IMR-90 (cell line): Measurements from ENCODE around the gene SLC30A1. TPM values are rescaled to one million over a fixed set of nuclear protein-coding genes. Genes with fewer than 3 reads are reported as not detected.

Source experiments
- ATAC-seq: fragments of 200-7000 bp; cut with Tn5 transposase; 2 replicates; pipeline ENCODE4 v1.9.1; 2020; ENCODE audit warnings: low read depth, mild to moderate bottlenecking, moderate library complexity
- BruUV-seq: library from RNA; stranded (reverse); fragments of 400-500 nt; replicated peaks from 2 replicates; lab custom pipeline; 2021; lab: Mats Ljungman, UMichigan
- CTCF ChIA-PET: fragments of 300-600 bp; formaldehyde crosslinking; extraction: SDS; loops from one replicate; lab custom pipeline; 2021; ENCODE audit warnings: antibody characterized with exemption; lab: Yijun Ruan, JAX
- POLR2A ChIA-PET: fragments of 300-600 bp; sonication (Branson Sonifier 250); formaldehyde crosslinking; loops from one replicate; lab custom pipeline; 2022; ENCODE audit warnings: antibody characterized with exemption; ENCODE audit not compliant: unreplicated experiment; lab: Charles Lee
- DNase-seq: peaks from one replicate; pipeline ENCODE4 v3.0.0; 2013
- H2AFZ ChIP-seq: replicated peaks from 2 replicates; pipeline ENCODE3; 2013; ENCODE audit warnings: low read length, mild to moderate bottlenecking; ENCODE audit not compliant: poor library complexity
- H2AK5ac ChIP-seq: 2 replicates; pipeline ENCODE4 v1.6.1; 2013; ENCODE audit warnings: low read depth, low read length, inconsistent platforms
- H2AK9ac ChIP-seq: replicated peaks from 2 replicates; pipeline ENCODE3; 2013; ENCODE audit warnings: mild to moderate bottlenecking, low read depth, low read length, moderate library complexity; ENCODE audit not compliant: poor library complexity
- H2BK120ac ChIP-seq: 2 replicates; pipeline ENCODE4 v1.6.1; 2013; ENCODE audit warnings: low read depth, low read length, inconsistent platforms
- H2BK15ac ChIP-seq: 3 replicates; pipeline ENCODE4 v1.6.1; 2013; ENCODE audit warnings: low read depth, low read length, inconsistent platforms
- H2BK20ac ChIP-seq: 2 replicates; pipeline ENCODE4 v1.6.1; 2013; ENCODE audit warnings: low read depth, mild to moderate bottlenecking, inconsistent platforms, low read length, moderate library complexity
- H2BK5ac ChIP-seq: 2 replicates; pipeline ENCODE4 v1.6.1; 2013; ENCODE audit warnings: mild to moderate bottlenecking, low read depth, low read length, inconsistent platforms; ENCODE audit not compliant: poor library complexity, severe bottlenecking
- H3K14ac ChIP-seq: replicated peaks from 2 replicates; pipeline ENCODE4 v1.6.1; 2013; ENCODE audit warnings: low read depth, low read length, inconsistent platforms
- H3K18ac ChIP-seq: 2 replicates; pipeline ENCODE4 v1.6.1; 2013; ENCODE audit warnings: low read depth, low read length, control low read depth
- H3K23ac ChIP-seq: 2 replicates; pipeline ENCODE4 v1.6.1; 2013; ENCODE audit warnings: low read depth, low read length, inconsistent platforms
- H3K27ac ChIP-seq: 2 replicates; pipeline ENCODE4 v1.5.1; 2013; ENCODE audit warnings: mild to moderate bottlenecking, control low read depth, low read length; ENCODE audit not compliant: insufficient read depth
- H3K27me3 ChIP-seq: 2 replicates; pipeline ENCODE4 v1.6.1; 2013; ENCODE audit warnings: low read length; ENCODE audit not compliant: control insufficient read depth, insufficient read depth
- H3K36me3 ChIP-seq: 2 replicates; pipeline ENCODE4 v1.6.1; 2013; ENCODE audit warnings: low read length, mixed read lengths; ENCODE audit not compliant: control insufficient read depth, insufficient read depth
- H3K4ac ChIP-seq: 2 replicates; pipeline ENCODE4 v1.6.1; 2013; ENCODE audit warnings: low read depth, low read length, inconsistent platforms
- H3K4me1 ChIP-seq: 2 replicates; pipeline ENCODE4 v1.6.1; 2013; ENCODE audit warnings: low read length, mixed read lengths; ENCODE audit not compliant: control insufficient read depth, insufficient read depth
- H3K4me2 ChIP-seq: 2 replicates; pipeline ENCODE4 v1.6.1; 2013; ENCODE audit warnings: low read depth, mild to moderate bottlenecking, control low read depth, low read length, moderate library complexity
- H3K4me3 ChIP-seq: 2 replicates; pipeline ENCODE4 v1.5.1; 2013; ENCODE audit warnings: low read depth, mild to moderate bottlenecking, control low read depth, low read length, moderate library complexity; ENCODE audit not compliant: insufficient read depth
- H3K56ac ChIP-seq: 2 replicates; pipeline ENCODE4 v1.6.1; 2013; ENCODE audit warnings: low read length, inconsistent platforms; ENCODE audit not compliant: insufficient read depth; ENCODE audit errors: extremely low read depth
- H3K79me1 ChIP-seq, 2 experiments: 2 replicates each; pipeline ENCODE4 v1.6.1; 2013; ENCODE audit warnings: low read length in 2 of 2, inconsistent platforms in 1 of 2, low read depth in 1 of 2
- H3K9ac ChIP-seq: 2 replicates; pipeline ENCODE4 v1.6.1; 2013; ENCODE audit warnings: low read depth, low read length, control low read depth
- H3K9me1 ChIP-seq: 2 replicates; pipeline ENCODE4 v1.6.1; 2013; ENCODE audit warnings: low read length, inconsistent platforms; ENCODE audit not compliant: insufficient read depth
- H3K9me3 ChIP-seq: 2 replicates; pipeline ENCODE4 v1.6.1; 2013; ENCODE audit warnings: low read length; ENCODE audit not compliant: control insufficient read depth, insufficient read depth
- H4K20me1 ChIP-seq: 2 replicates; pipeline ENCODE4 v1.6.1; 2013; ENCODE audit warnings: low read length, inconsistent platforms; ENCODE audit not compliant: insufficient read depth
- H4K5ac ChIP-seq: 2 replicates; pipeline ENCODE4 v1.6.1; 2013; ENCODE audit warnings: mild to moderate bottlenecking, low read depth, low read length, control low read depth
- H4K8ac ChIP-seq, 2 experiments: 2 replicates each; pipeline ENCODE4 v1.6.1; 2013; ENCODE audit warnings: low read depth in 2 of 2, low read length in 2 of 2, control low read depth in 1 of 2, inconsistent platforms in 1 of 2
- H4K91ac ChIP-seq: 2 replicates; pipeline ENCODE4 v1.6.1; 2013; ENCODE audit warnings: low read depth, low read length, inconsistent platforms; ENCODE audit not compliant: insufficient read depth
- CEBPB ChIP-seq: IDR thresholded peaks from 2 replicates; pipeline ENCODE4 v1.6.1; 2012; ENCODE audit warnings: low read depth, low read length, improper control_type of control experiment
- ELK1 ChIP-seq: fragments of 150-350 bp; IDR thresholded peaks from 2 replicates; pipeline ENCODE4 v1.6.1; 2016; ENCODE audit warnings: low read depth, mild to moderate bottlenecking, low read length, moderate library complexity, borderline replicate concordance
- WGBS, 2 experiments: methylation state at CpG; one replicate each; pipeline versions ENCODE4 v1.1.5 to v1.1.7; 2013; ENCODE audit warnings: missing lambda C conversion rate in 2 of 2; ENCODE audit not compliant: insufficient read length in 1 of 2; ENCODE audit errors: extremely low coverage in 2 of 2; 5-methylcytosine and 5-hydroxymethylcytosine counted together
- dilution Hi-C: fragments of 300-500 bp; cut with HindIII; formaldehyde crosslinking; loops from one replicate; pipeline ENCODE4 v1.14.3; 2018; ENCODE audit warnings: low sequenced_read_pairs; ENCODE audit not compliant: unreplicated experiment
- in situ Hi-C: fragments of 300-500 bp; cut with MboI; formaldehyde crosslinking; loops from 3 replicates; pipeline ENCODE4 v1.14.3; 2019; ENCODE audit warnings: low sequenced_read_pairs, inconsistent platforms, mixed read lengths
- intact Hi-C: fragments of 100-400 bp; cut with micrococcal nuclease; formaldehyde crosslinking; loops from 2 replicates; pipeline ENCODE4 v1.10.0; 2022
- polyA plus RNA-seq, 3 experiments: library from polyadenylated mRNA; depleted of rRNA; stranded (reverse); fragments of >200 nt; gene quantifications; 2 replicates each; pipeline ENCODE4 v1.2.3, GENCODE V29; 2012; ENCODE audit warnings: low replicate concordance in 1 of 3
- total RNA-seq: library from RNA; depleted of rRNA; stranded (reverse); fragments of >200 nt; gene quantifications from 2 replicates; pipeline ENCODE4 v1.2.3, GENCODE V29; 2012; rRNA removed

SLC30A1 gene
- total and polyA plus RNA-seq, 2 of the 4 experiments (the other 2 are of a cell fraction): 5.4 to 8.4 TPM

GRCh38 chr1:211522804-211523203 is 56.2 kb downstream of the SLC30A1 start:
- dilution Hi-C loops: no loop called here
- H2BK5ac ChIP-seq: no peak overlapping the region
- H2BK120ac ChIP-seq: no peak overlapping the region
- H2AK5ac ChIP-seq: no peak overlapping the region
- no peak for DNase-seq
- WGBS, 2 experiments: no CpG with 5 or more reads among the region's 6 CpGs
- no peak overlapping the region for H2AFZ ChIP-seq
- in situ Hi-C loops: no loop called here
- no peaks in the 10 kb centered on the region for H3K4me1 ChIP-seq
- no peak overlapping the region for H3K14ac ChIP-seq
- TF ChIP-seq ELK1 (no peak), CEBPB (peak; percentile 23; the same call in 1 of the 2 replicates)
- no peak overlapping the region for H3K4me3 ChIP-seq
- no peak overlapping the region for H3K23ac ChIP-seq
- no peak overlapping the region for H2BK15ac ChIP-seq
- H4K91ac ChIP-seq: no peak overlapping the region
- H3K4me2 ChIP-seq: no peak overlapping the region
- ChIA-PET POLR2A (no interaction called here), CTCF (no interaction called here)
- intact Hi-C loops: no loop called here
- H2BK20ac ChIP-seq: no peak overlapping the region
- no peak overlapping the region for H3K4ac ChIP-seq
- H2AK9ac ChIP-seq: no peak overlapping the region
- no peak overlapping the region for H3K18ac ChIP-seq
- H4K8ac ChIP-seq: no peak overlapping the region
- H3K9me3 ChIP-seq: no peaks in the 10 kb centered on the region
- no peaks in the 10 kb centered on the region for H3K79me1 ChIP-seq
- no peaks in the 10 kb centered on the region for H3K9me1 ChIP-seq
- BruUV-seq: no TSS peak
- no peaks in the 10 kb centered on the region for H3K36me3 ChIP-seq
- no peak for ATAC-seq
- H3K56ac ChIP-seq: no peak overlapping the region
- H3K27me3 ChIP-seq: no peaks in the 10 kb centered on the region
- H4K20me1 ChIP-seq: no peaks in the 10 kb centered on the region; the same call in 1 of the 2 replicates
- no peak overlapping the region for H4K5ac ChIP-seq
- H3K27ac ChIP-seq: no peak overlapping the region
- H3K9ac ChIP-seq: no peak overlapping the region

Other genes starting within 250 kb of the SLC30A1 start
- gene RD3, start 87.0 kb downstream of the SLC30A1 start, total RNA-seq: not detected in 2 replicates
- not detected in 2 replicates for gene RD3, start 87.0 kb downstream of the SLC30A1 start, polyA plus RNA-seq (2012; rRNA removed)
- gene NEK2, start 96.5 kb upstream of the SLC30A1 start, total RNA-seq: 26.0 and 35.0 TPM in 2 replicates
- gene NEK2, start 96.5 kb upstream of the SLC30A1 start, polyA plus RNA-seq (2012; rRNA removed): 8.8 and 9.9 TPM in 2 replicates